Fibroblast of pulmonary artery (primary cell): ENCODE measurements around the gene HOXA2.

Experiments used
- DNase-seq: peaks from one replicate; pipeline ENCODE4 v3.0.0-alpha.2; 2010; ENCODE audit warnings: low read depth
- H3K4me3 ChIP-seq: replicated peaks from 2 replicates; pipeline ENCODE4 v1.5.1; 2011; ENCODE audit warnings: low read depth, mild to moderate bottlenecking, control low read depth, low read length, moderate library complexity
- CTCF ChIP-seq: IDR thresholded peaks from 2 replicates; pipeline ENCODE4 v1.5.1; 2011; ENCODE audit warnings: mild to moderate bottlenecking, control low read depth, low read length, inconsistent platforms; ENCODE audit errors: missing control alignments

The HOXA2 gene

DNA sequence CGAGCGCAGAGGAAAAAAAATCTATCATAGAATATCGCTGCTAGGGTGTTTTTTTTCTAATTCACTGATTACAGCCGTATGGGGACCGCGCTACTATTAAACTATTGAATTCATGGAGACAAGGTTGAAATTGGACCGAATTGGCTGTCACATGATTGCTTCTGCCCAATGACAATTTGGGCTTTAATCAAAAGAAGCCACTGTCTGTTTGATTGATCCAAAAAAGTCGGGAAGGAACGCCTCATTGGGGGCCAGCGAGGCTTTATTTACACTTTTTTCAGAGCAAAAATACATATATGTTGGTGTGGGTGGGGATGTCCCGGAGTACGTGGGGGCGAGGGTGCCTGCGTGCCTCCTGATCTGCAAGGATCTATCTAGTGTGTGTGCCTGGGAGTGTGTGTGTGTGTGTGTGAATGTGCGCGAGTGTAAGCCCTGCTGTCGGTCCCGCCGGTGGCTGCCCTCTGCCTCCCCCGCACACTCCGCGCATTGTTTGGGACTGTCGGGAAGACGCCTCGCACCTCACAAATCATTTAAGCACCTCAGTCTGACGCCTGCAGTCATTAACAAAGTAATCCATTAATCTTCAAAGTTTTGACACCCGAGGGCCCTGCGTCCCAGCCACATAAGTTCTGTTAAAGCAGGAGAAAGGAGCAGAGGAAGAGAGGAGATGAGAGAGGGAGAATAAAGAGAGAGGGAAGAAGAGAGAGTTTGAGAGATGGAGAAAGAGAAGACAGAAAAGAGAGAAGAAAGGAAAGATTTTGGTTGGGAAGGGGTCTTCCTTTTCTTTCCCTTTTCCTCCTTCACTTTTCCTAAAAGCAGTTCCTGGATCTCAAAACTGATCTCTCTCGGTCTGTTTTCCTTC, at the start of gene HOXA2:
Gene HOXA2 (minus strand): TSS at position 103 of the 862 bp plus-strand sequence. CDS start 183 bp downstream, outside the sequence.
- H3K4me3 ChIP-seq, result peak within 1 kb of the TSS; percentile 8
- no peak for TF ChIP-seq CTCF
- no peak for DNase-seq

- TF ChIP-seq CTCF, result no peak
- peak overlapping the region; percentile 38 for H3K4me3 ChIP-seq
- DNase-seq, result no peak
These were observed 49.0 kb upstream of the HOXA2 start for GRCh38 chr7:27151341-27151930.

- peak overlapping the region; percentile 38 for H3K4me3 ChIP-seq
- peak; percentile 51 for TF ChIP-seq CTCF
- peak; percentile 66 for DNase-seq
These were observed 48.3 kb upstream of the HOXA2 start for GRCh38 chr7:27150568-27151340.

GRCh38 chr7:27149842-27150567, 47.5 kb upstream of the HOXA2 start:
- TF ChIP-seq CTCF, result no peak
- DNase-seq, result no peak
- no peak overlapping the region for H3K4me3 ChIP-seq

GRCh38 chr7:27148756-27149641, 46.5 kb upstream of the HOXA2 start:
- DNase-seq, result no peak
- TF ChIP-seq CTCF, result no peak
- H3K4me3 ChIP-seq, result no peak overlapping the region
